ENCODE results near the gene RGS8.

The RGS8 gene

GRCh38 chr1:182677397-182678098 lies 6.8 kb downstream of the RGS8 start:
- CTCF ChIA-PET, result interaction anchor here (0.7 to 1.4 kb wide), 2 partner anchors 21 to 82 kb away, joined by 3 to 4 read pairs; no protein-coding TSS in a partner anchor
- POLR2A ChIA-PET, result no interaction called here
- no peak for DNase-seq (ENCODE audit: low read depth, low spot score)
- no peak for TF ChIP-seq CTCF (IDR thresholded peaks at IDR 0.05; ENCODE audit: insufficient read depth, low read length, missing control alignments)
- no peak overlapping the region for H3K4me3 ChIP-seq (ENCODE audit: low read depth, low read length)

DNA sequence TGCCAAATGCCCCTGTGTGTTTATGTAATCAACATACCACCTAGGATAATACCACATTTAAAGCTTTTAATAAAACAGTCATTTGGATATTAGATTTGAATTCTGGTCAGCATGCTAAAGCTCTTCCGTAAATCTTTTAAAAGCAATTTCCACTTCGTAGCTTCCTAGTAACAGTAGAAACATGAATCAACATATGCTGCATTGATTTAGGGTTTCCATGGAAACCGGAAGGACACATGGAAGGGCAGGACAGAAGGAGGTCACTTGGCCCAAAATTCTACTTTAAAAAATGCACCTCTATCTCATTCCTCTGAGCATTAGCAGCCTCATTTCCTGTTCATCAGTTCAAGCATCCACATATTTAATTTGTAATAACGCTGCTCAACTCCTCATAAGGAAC lies 8.1 kb downstream of the RGS8 start:
- TF ChIP-seq CTCF (IDR thresholded peaks at IDR 0.05; ENCODE audit: insufficient read depth, low read length, missing control alignments), result no peak
- H3K4me3 ChIP-seq (ENCODE audit: low read depth, low read length), result no peak overlapping the region
- ChIA-PET CTCF (interaction anchor here (1.4 kb wide), 1 partner anchor 81 kb away, joined by 4 read pairs; no protein-coding TSS in a partner anchor), POLR2A (no interaction called here)
- no peak for DNase-seq (ENCODE audit: low read depth, low spot score)

GRCh38 chr1:182674346-182675246 lies 9.8 kb downstream of the RGS8 start:
- ChIA-PET POLR2A (interaction anchor here (0.6 kb wide), 1 partner anchor 126 kb away, joined by 3 read pairs; no protein-coding TSS in a partner anchor), CTCF (interaction anchor here (0.9 kb wide), 1 partner anchor 108 kb away, joined by 3 read pairs; no protein-coding TSS in a partner anchor)
- no peak for TF ChIP-seq CTCF (IDR thresholded peaks at IDR 0.05; ENCODE audit: insufficient read depth, low read length, missing control alignments)
- H3K4me3 ChIP-seq (ENCODE audit: low read depth, low read length), result no peak overlapping the region
- no peak for DNase-seq (ENCODE audit: low read depth, low spot score)

DNA sequence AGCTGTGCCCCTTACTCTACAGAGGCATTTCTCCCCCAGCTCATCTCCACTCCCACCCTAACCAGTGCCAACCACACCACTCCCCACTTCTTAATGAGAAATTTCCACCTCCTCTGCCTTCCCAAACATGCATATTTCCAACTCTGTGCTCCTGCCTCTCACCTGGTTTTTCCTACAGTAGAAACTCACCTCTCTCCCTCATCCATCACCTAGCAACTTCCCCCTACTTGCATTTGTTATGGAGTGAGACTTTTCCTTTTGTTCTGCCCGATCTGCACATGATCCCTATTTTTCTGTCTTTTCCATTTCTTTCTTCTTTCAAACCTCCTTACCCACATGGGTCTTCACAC lies 11.9 kb downstream of the RGS8 start:
- no peak for DNase-seq (ENCODE audit: low read depth, low spot score)
- POLR2A ChIA-PET, result no interaction called here
- CTCF ChIA-PET, result no interaction called here

DNA sequence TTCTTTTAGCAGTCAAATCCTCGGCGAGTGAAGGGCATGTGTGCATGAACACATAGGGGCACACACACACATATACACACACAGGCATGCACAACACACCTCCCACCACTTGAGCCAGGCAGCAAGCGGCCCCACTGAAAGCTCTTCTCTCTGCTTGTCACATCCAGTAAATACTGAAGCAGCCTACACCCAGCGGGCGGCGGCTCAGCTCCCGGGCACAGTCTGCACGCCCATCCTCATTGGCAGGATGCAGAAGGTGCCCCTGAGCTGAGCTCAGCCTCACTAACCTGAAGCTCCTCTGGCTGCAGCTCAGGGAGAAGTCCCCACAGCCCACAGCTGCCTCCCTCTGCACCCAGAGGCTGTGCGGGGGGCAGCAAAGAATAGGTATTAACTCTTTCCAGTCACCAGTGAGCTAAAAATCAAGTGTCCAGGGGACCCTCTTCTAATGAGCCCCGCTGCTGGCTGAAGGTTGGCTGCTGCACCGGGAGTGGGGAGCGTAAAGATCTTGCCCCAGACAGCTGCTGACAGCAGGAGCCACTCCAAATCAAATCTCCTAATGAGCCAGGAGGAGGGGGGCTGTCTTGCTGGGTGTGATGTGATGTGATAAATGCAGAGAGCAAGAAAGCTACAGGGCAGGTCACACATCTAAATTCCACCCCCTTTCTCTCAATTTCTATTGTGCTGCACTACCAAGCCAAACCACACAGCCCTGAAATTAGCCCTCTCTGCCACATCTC lies 12.5 kb downstream of the RGS8 start:
- no peak for TF ChIP-seq CTCF (IDR thresholded peaks at IDR 0.05; ENCODE audit: insufficient read depth, low read length, missing control alignments)
- H3K4me3 ChIP-seq (ENCODE audit: low read depth, low read length), result no peak overlapping the region
- ChIA-PET POLR2A (no interaction called here), CTCF (interaction anchor here (1.0 kb wide), 1 partner anchor 110 kb away, joined by 3 read pairs; no protein-coding TSS in a partner anchor)
- no peak for DNase-seq (ENCODE audit: low read depth, low spot score)

More for the DNA sequence above, 11.9 kb downstream of the RGS8 start:
- H3K4me3 ChIP-seq (ENCODE audit: low read depth, low read length), result no peak overlapping the region
- no peak for TF ChIP-seq CTCF (IDR thresholded peaks at IDR 0.05; ENCODE audit: insufficient read depth, low read length, missing control alignments)
